K562 (cell line): ENCODE data around the gene GOLGA2. TPM values are rescaled to one million over a fixed set of nuclear protein-coding genes. Genes with fewer than 3 reads are reported as not detected.
A peak's percentile ranks its signal among the peaks of the same experiment; 100 is the strongest.

ENCODE experiments used
- ATAC-seq: fragments of 200-7000 bp; cut with Tn5 transposase; 3 replicates; pipeline ENCODE4 v1.9.1; 2020; ENCODE audit warnings: moderate library complexity
- BruUV-seq: library from RNA; stranded (reverse); fragments of 400-500 nt; replicated peaks from 2 replicates; lab custom pipeline; 2021; lab: Mats Ljungman, UMichigan
- CTCF ChIA-PET: fragments of 300-600 bp; formaldehyde crosslinking; extraction: SDS; loops from one replicate; lab custom pipeline; 2021; ENCODE audit warnings: low intra/inter-chr PET ratio; lab: Yijun Ruan, JAX
- POLR2A ChIA-PET: fragments of 300-600, 350-650 bp; sonication (Branson Sonifier 250); formaldehyde crosslinking; extraction: SDS; loops from one replicate; lab custom pipeline; 2021; ENCODE audit warnings: antibody characterized with exemption, inconsistent platforms; lab: Yijun Ruan, JAX
- DNase-seq, 4 experiments: peaks; one replicate each; pipeline versions ENCODE4 v3.0.0 to v3.0.0-alpha.2; 2011 to 2018; ENCODE audit warnings: low spot score in 3 of 4, mixed read lengths in 3 of 4; ENCODE audit errors: extremely low read depth in 1 of 4
- FAIRE-seq: peaks from 2 replicates; lab custom pipeline; 2011; peaks lifted over from hg19 to GRCh38; lab: Jason Lieb, UNC
- H2AFZ ChIP-seq: 2 replicates; pipeline ENCODE4 v1.6.0; 2011; ENCODE audit warnings: low read depth, low read length, control low read depth, inconsistent platforms
- H3K27ac ChIP-seq: fragments of 200-600 bp; 3 replicates; pipeline ENCODE4 v1.8.0; 2011; ENCODE audit warnings: low read depth, mild to moderate bottlenecking, control low read depth, inconsistent platforms, low read length, moderate library complexity, mixed read lengths; ENCODE audit errors: extremely low read depth
- H3K27me3 ChIP-seq, 2 experiments: fragments of 300-600 bp in 1 of 2; 2 replicates in 1 of 2; 3 replicates in 1 of 2; pipeline versions ENCODE4 v1.6.0 to v1.8.0; 2011; ENCODE audit warnings: inconsistent platforms in 2 of 2, low read length in 2 of 2, mild to moderate bottlenecking in 1 of 2, mixed read lengths in 1 of 2, moderate library complexity in 1 of 2; ENCODE audit not compliant: control insufficient read depth in 2 of 2, insufficient read depth in 2 of 2
- H3K36me3 ChIP-seq: fragments of 300-600 bp; 3 replicates; pipeline ENCODE4 v1.8.0; 2011; ENCODE audit warnings: mild to moderate bottlenecking, low read length, inconsistent platforms; ENCODE audit not compliant: control insufficient read depth, insufficient read depth
- H3K4me1 ChIP-seq, 2 experiments: fragments of 200-600 bp in 1 of 2; replicated peaks in 1 of 2; 2 replicates in 1 of 2; 3 replicates in 1 of 2; pipeline versions ENCODE4 v1.5.1 to v1.8.0; 2011; ENCODE audit warnings: inconsistent platforms in 2 of 2, low read length in 2 of 2, mild to moderate bottlenecking in 1 of 2, mixed read lengths in 1 of 2, moderate library complexity in 1 of 2; ENCODE audit not compliant: control insufficient read depth in 2 of 2, insufficient read depth in 2 of 2
- H3K4me2 ChIP-seq: 2 replicates; pipeline ENCODE4 v1.6.1; 2011; ENCODE audit warnings: low read length, control low read depth, inconsistent platforms, mixed read lengths; ENCODE audit not compliant: insufficient read depth
- H3K4me3 ChIP-seq: fragments of 200-600 bp; sonication (generic), shearing (Covaris generic); 2 replicates; pipeline ENCODE4 v1.5.1; 2016; ENCODE audit warnings: control low read depth, inconsistent platforms
- H3K79me2 ChIP-seq: fragments of 200-600 bp; 3 replicates; pipeline ENCODE4 v1.8.0; 2011; ENCODE audit warnings: low read length, inconsistent platforms; ENCODE audit not compliant: control insufficient read depth, insufficient read depth
- H3K9ac ChIP-seq, 2 experiments: 2 replicates each; pipeline versions ENCODE4 v1.6.0 to v1.6.1; 2011; ENCODE audit warnings: low read depth in 2 of 2, low read length in 2 of 2, control low read depth in 1 of 2, inconsistent platforms in 1 of 2, mild to moderate bottlenecking in 1 of 2, mixed read lengths in 1 of 2; ENCODE audit not compliant: insufficient read depth in 1 of 2
- H3K9me1 ChIP-seq: one replicate; pipeline ENCODE4 v1.6.0; 2011; ENCODE audit warnings: inconsistent platforms, mild to moderate bottlenecking, low read length, moderate library complexity; ENCODE audit not compliant: control insufficient read depth, insufficient read depth
- H3K9me3 ChIP-seq: replicated peaks from 2 replicates; pipeline ENCODE4 v1.5.1; 2011; ENCODE audit warnings: low read depth, low read length, inconsistent platforms; ENCODE audit not compliant: control insufficient read depth, insufficient read depth
- H4K20me1 ChIP-seq: replicated peaks from 2 replicates; pipeline ENCODE4 v1.6.1; 2011; ENCODE audit warnings: low read length, inconsistent platforms, mixed read lengths; ENCODE audit not compliant: control insufficient read depth, insufficient read depth
- BRD4 ChIP-seq: fragments of 200-600 bp; sonication (generic); IDR thresholded peaks from 2 replicates; pipeline ENCODE4 v1.6.1; 2017; ENCODE audit warnings: inconsistent platforms
- EHMT2 ChIP-seq: fragments of 450-650 bp; IDR thresholded peaks from 2 replicates; pipeline ENCODE4 v1.6.1; 2018; ENCODE audit warnings: antibody characterized with exemption
- EP300 ChIP-seq: IDR thresholded peaks from 2 replicates; pipeline ENCODE4 v1.6.1; 2012; ENCODE audit warnings: low read length, improper control_type of control experiment
- FOXJ3 ChIP-seq: sonication (generic); formaldehyde crosslinking; IDR thresholded peaks from 2 replicates; pipeline ENCODE4 v1.4.0; 2020; ENCODE audit warnings: mild to moderate bottlenecking, missing genetic modification reagents
- KLF1 ChIP-seq: fragments of 450-650 bp; IDR thresholded peaks from 2 replicates; pipeline ENCODE4 v1.6.1; 2016; ENCODE audit warnings: missing genetic modification characterization, missing compliant biosample characterization
- KLF6 ChIP-seq: fragments of 250-450 bp; sonication (Bioruptor Pico); IDR thresholded peaks from 2 replicates; pipeline ENCODE4 v1.4.0; 2020; ENCODE audit warnings: mild to moderate bottlenecking, moderate library complexity, borderline replicate concordance
- MYBL2 ChIP-seq, 2 experiments: fragments of 450-650 bp in 1 of 2; sonication (generic) in 1 of 2; formaldehyde crosslinking in 1 of 2; IDR thresholded peaks; 2 replicates each; pipeline versions ENCODE4 v1.6.1 to v1.8.1; 2017 to 2022; ENCODE audit warnings: borderline replicate concordance in 1 of 2, inconsistent platforms in 1 of 2, low read depth in 1 of 2, mild to moderate bottlenecking in 1 of 2, missing genetic modification reagents in 1 of 2, moderate library complexity in 1 of 2
- NFATC3 ChIP-seq: fragments of 450-650 bp; IDR thresholded peaks from 2 replicates; pipeline ENCODE4 v1.6.1; 2017; ENCODE audit warnings: mild to moderate bottlenecking
- RB1 ChIP-seq: fragments of 450-650 bp; IDR thresholded peaks from 2 replicates; pipeline ENCODE4 v1.6.1; 2017; ENCODE audit warnings: low read depth, mild to moderate bottlenecking
- SMARCA5 ChIP-seq: fragments of 450-650 bp; IDR thresholded peaks from 2 replicates; pipeline ENCODE4 v1.6.1; 2016
- SP1 ChIP-seq: sonication (generic); formaldehyde crosslinking; IDR thresholded peaks from 2 replicates; pipeline ENCODE4 v1.8.1; 2022; ENCODE audit warnings: mild to moderate bottlenecking, missing genetic modification reagents
- SP2 ChIP-seq: IDR thresholded peaks from 2 replicates; pipeline ENCODE4 v1.6.1; 2011; ENCODE audit warnings: mild to moderate bottlenecking, low read depth, low read length, moderate library complexity; ENCODE audit not compliant: poor library complexity, severe bottlenecking; ENCODE audit errors: extremely low read depth
- SRSF9 ChIP-seq: fragments of 200-400 bp; formaldehyde crosslinking; IDR thresholded peaks from 2 replicates; pipeline ENCODE4 v1.6.1; 2017; ENCODE audit warnings: low read depth, low read length, borderline replicate concordance
- TARDBP ChIP-seq: fragments of 450-650 bp; IDR thresholded peaks from 2 replicates; pipeline ENCODE4 v1.6.1; 2016
- TEAD4 ChIP-seq, 2 experiments: sonication (generic) in 1 of 2; formaldehyde crosslinking in 1 of 2; IDR thresholded peaks; 2 replicates each; pipeline versions ENCODE4 v1.6.1 to v1.8.0; 2012 to 2022; ENCODE audit warnings: borderline replicate concordance in 1 of 2, inconsistent platforms in 1 of 2, low read length in 1 of 2, mild to moderate bottlenecking in 1 of 2, missing genetic modification reagents in 1 of 2
- ZNF707 ChIP-seq: fragments of 250-450 bp; sonication (Bioruptor Pico); conservative IDR thresholded peaks from 2 replicates; pipeline ENCODE4 v1.8.0; 2022; ENCODE audit warnings: inconsistent platforms, mild to moderate bottlenecking, moderate library complexity
- ZSCAN29 ChIP-seq: fragments of 450-650 bp; IDR thresholded peaks from 2 replicates; pipeline ENCODE4 v1.6.1; 2017
- WGBS: fragments of 100-300 bp; shearing (Covaris generic); methylation state at CpG from one replicate; pipeline ENCODE4 v1.1.6; 2016; ENCODE audit warnings: low coverage, mixed read lengths; ENCODE audit not compliant: insufficient coverage; ENCODE audit errors: missing lambda C conversion rate; 5-methylcytosine and 5-hydroxymethylcytosine counted together
- in situ Hi-C: fragments of 300-500 bp; cut with MboI; formaldehyde crosslinking; loops from 4 replicates; pipeline ENCODE4 v1.15.0; 2018; ENCODE audit warnings: inconsistent platforms, mixed read lengths
- intact Hi-C: fragments of 100-400 bp; cut with micrococcal nuclease; formaldehyde crosslinking; loops from 2 replicates; pipeline ENCODE4 v1.14.2; 2022
- polyA plus RNA-seq, 8 experiments: library from polyadenylated mRNA; depleted of rRNA in 4 of 8; stranded (reverse) in 5 of 8; unstranded in 3 of 8; fragments of >200 nt; fragmentation: Nextera tagmentation in 2 of 8; fragmentation: Illumina TruSeq in 1 of 8; extraction: Ambion mirVana in 2 of 8; extraction: Trizol in 1 of 8; gene quantifications; 2 replicates each; pipeline versions ENCODE4 v1.2.1 to v1.2.3, GENCODE V29; 2011 to 2014; ENCODE audit warnings: inconsistent platforms in 1 of 8, missing spikeins in 1 of 8
- total RNA-seq, 7 experiments: library from RNA; depleted of rRNA in 6 of 7; stranded (reverse); fragments of >200 nt in 6 of 7; fragmentation: Illumina TruSeq in 2 of 7; extraction: Trizol in 2 of 7; gene quantifications; 2 replicates each; pipeline versions ENCODE4 v1.2.1 to v1.2.3, GENCODE V29; 2011 to 2021; ENCODE audit warnings: low replicate concordance in 1 of 7
- TF ChIP-seq, protein P1 (sequence below): sonication (generic); formaldehyde crosslinking; IDR thresholded peaks from 2 replicates; pipeline ENCODE4 v1.8.0; 2022; ENCODE audit warnings: mild to moderate bottlenecking, missing genetic modification reagents

Gene GOLGA2
- total and polyA plus RNA-seq, 9 of the 15 experiments (the other 6 are each of a cell fraction or from before 2014, with no cell fraction given) = 15.7 to 138 (median 76.0) TPM

- peak overlapping the region in 1 of 2 experiments; percentile 61; a peak in 2 of 4 replicates for H3K9ac ChIP-seq
- peaks cover 8% of the 10 kb centered on the region for H3K9me1 ChIP-seq
- H4K20me1 ChIP-seq = 0 out of 2 replicates have a peak, but pooled peaks cover 4% of the 10 kb centered on the region
- H3K36me3 ChIP-seq = no peaks in the 10 kb centered on the region
- 28% methylated on average over 20 of the region's 20 CpGs for WGBS
- H3K4me3 ChIP-seq = no peak overlapping the region
- in situ Hi-C loops = loop anchor here (25.0 kb wide), 1 partner anchor 1488 kb away; no protein-coding TSS in a partner anchor
- no peaks in the 10 kb centered on the region for H3K9me3 ChIP-seq
- CTCF ChIA-PET = no interaction called here
- H3K27ac ChIP-seq = peak overlapping the region; percentile 41; the same call in 2 of the 3 replicates
- no peaks in the 10 kb centered on the region for H3K27me3 ChIP-seq
- peak; percentile 19 for FAIRE-seq
- POLR2A ChIA-PET = interaction anchor here (0.5 to 4.3 kb wide), 8 partner anchors 8 to 1505 kb away, joined by 3 to 38 read pairs (median 4); no protein-coding TSS in a partner anchor
- DNase-seq = peak; percentile 86 to 96 (median 93)
- intact Hi-C loops = loop anchor here (5.0 kb wide), 2 partner anchors 1388 to 1428 kb away; no protein-coding TSS in a partner anchor
- no peaks in the 10 kb centered on the region for H3K79me2 ChIP-seq
- H2AFZ ChIP-seq = no peak overlapping the region
- H3K4me2 ChIP-seq = peak overlapping the region; percentile 41
- H3K4me1 ChIP-seq = peaks cover 38 to 42% of the 10 kb centered on the region in 2 experiments
- ATAC-seq = peak; percentile 29
- no TSS peak for BruUV-seq
- TF ChIP-seq, protein P1, sequence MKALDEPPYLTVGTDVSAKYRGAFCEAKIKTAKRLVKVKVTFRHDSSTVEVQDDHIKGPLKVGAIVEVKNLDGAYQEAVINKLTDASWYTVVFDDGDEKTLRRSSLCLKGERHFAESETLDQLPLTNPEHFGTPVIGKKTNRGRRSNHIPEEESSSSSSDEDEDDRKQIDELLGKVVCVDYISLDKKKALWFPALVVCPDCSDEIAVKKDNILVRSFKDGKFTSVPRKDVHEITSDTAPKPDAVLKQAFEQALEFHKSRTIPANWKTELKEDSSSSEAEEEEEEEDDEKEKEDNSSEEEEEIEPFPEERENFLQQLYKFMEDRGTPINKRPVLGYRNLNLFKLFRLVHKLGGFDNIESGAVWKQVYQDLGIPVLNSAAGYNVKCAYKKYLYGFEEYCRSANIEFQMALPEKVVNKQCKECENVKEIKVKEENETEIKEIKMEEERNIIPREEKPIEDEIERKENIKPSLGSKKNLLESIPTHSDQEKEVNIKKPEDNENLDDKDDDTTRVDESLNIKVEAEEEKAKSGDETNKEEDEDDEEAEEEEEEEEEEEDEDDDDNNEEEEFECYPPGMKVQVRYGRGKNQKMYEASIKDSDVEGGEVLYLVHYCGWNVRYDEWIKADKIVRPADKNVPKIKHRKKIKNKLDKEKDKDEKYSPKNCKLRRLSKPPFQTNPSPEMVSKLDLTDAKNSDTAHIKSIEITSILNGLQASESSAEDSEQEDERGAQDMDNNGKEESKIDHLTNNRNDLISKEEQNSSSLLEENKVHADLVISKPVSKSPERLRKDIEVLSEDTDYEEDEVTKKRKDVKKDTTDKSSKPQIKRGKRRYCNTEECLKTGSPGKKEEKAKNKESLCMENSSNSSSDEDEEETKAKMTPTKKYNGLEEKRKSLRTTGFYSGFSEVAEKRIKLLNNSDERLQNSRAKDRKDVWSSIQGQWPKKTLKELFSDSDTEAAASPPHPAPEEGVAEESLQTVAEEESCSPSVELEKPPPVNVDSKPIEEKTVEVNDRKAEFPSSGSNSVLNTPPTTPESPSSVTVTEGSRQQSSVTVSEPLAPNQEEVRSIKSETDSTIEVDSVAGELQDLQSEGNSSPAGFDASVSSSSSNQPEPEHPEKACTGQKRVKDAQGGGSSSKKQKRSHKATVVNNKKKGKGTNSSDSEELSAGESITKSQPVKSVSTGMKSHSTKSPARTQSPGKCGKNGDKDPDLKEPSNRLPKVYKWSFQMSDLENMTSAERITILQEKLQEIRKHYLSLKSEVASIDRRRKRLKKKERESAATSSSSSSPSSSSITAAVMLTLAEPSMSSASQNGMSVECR (CRISPR knock-in tag) = no peak
- no peak for TF ChIP-seq SMARCA5
- no peak for TF ChIP-seq SP2
- peak; percentile 91 for TF ChIP-seq EP300
- TF ChIP-seq FOXJ3 = no peak
- TF ChIP-seq ZNF707 = 0 out of 2 replicates have a peak, but pooled peaks have one; percentile 11
- peak; percentile 88 for TF ChIP-seq TEAD4 (IDR thresholded peaks at IDR 0.05; ENCODE audit: low read length)
- no peak for TF ChIP-seq TEAD4 (CRISPR knock-in tag; IDR thresholded peaks at IDR 0.05; ENCODE audit: borderline replicate concordance)
- TF ChIP-seq TARDBP = no peak
- no peak for TF ChIP-seq BRD4
- no peak for TF ChIP-seq RB1
- no peak for TF ChIP-seq KLF6 (CRISPR knock-in tag)
- TF ChIP-seq SP1 (CRISPR knock-in tag) = no peak
- TF ChIP-seq MYBL2 (IDR thresholded peaks at IDR 0.05; ENCODE audit: low read depth) = no peak
- TF ChIP-seq MYBL2 (CRISPR knock-in tag; IDR thresholded peaks at IDR 0.05; ENCODE audit: borderline replicate concordance) = no peak
- peak; percentile 80 for TF ChIP-seq KLF1
- no peak for TF ChIP-seq ZSCAN29
- no peak for TF ChIP-seq SRSF9
- TF ChIP-seq EHMT2 = no peak
- no peak for TF ChIP-seq NFATC3
Measured at GRCh38 chr9:128298535-128299482, 23.0 kb upstream of the GOLGA2 start.
